Measurements from ENCODE around the gene TAS2R14. TPM values are rescaled to one million over a fixed set of nuclear protein-coding genes. Genes with fewer than 3 reads are reported as not detected.

The TAS2R14 gene
- total RNA-seq, 2 experiments from 2014 or later: 0.91 to 1.1 TPM

- H3K27ac ChIP-seq (ENCODE audit: low read depth in 1 of 2, low read length in 2 of 2): no peak overlapping the region
- Mint-ChIP-seq H3K36me3 (ENCODE audit: low read depth) (peaks cover 64% of the 10 kb centered on the region), H3K27ac (no peak overlapping the region), H3K27me3 (no peaks in the 10 kb centered on the region), H3K9me3 (peaks cover 16% of the 10 kb centered on the region), H3K4me1 (ENCODE audit: low read depth) (no peaks in the 10 kb centered on the region), H3K4me3 (no peak overlapping the region)
- ATAC-seq (ENCODE audit: poor library complexity) (no peak), DNase-seq (no peak)
- H3K27me3 ChIP-seq (ENCODE audit: control insufficient read depth in 1 of 2, insufficient read depth in 2 of 2, low read length in 2 of 2): no peaks in the 10 kb centered on the region
- no peaks in the 10 kb centered on the region for H3K36me3 ChIP-seq (ENCODE audit: insufficient read depth, low read length)
- H3K4me1 ChIP-seq (ENCODE audit: insufficient read depth, low read length): no peaks in the 10 kb centered on the region
- peaks cover 4 to 26% of the 10 kb centered on the region in 2 experiments for H3K9me3 ChIP-seq (ENCODE audit: control insufficient read depth in 1 of 2, insufficient read depth in 1 of 2, low read length in 2 of 2)
- intact Hi-C loops (cut with DNase I, micrococcal nuclease): no loop called here
- ChIA-PET CTCF (no interaction called here), POLR2A (interaction anchor here (0.6 kb wide), 1 partner anchor 893 kb away, joined by 3 read pairs; no protein-coding TSS in a partner anchor)
- no peak for TF ChIP-seq CTCF (IDR thresholded peaks at IDR 0.05)
- H3K4me3 ChIP-seq (ENCODE audit: low read length): no peak overlapping the region
Observed at GRCh38 chr12:10901427-10901826, 37.6 kb downstream of the TAS2R14 start.

- Histone ChIP-seq H3K4me1 (ENCODE audit: insufficient read depth, low read length) (no peaks in the 10 kb centered on the region), H3K27ac (ENCODE audit: low read depth in 1 of 2, low read length in 2 of 2) (no peak overlapping the region), H3K4me3 (ENCODE audit: low read length) (no peak overlapping the region), H3K9me3 (ENCODE audit: control insufficient read depth in 1 of 2, insufficient read depth in 1 of 2, low read length in 2 of 2) (peaks cover 4 to 26% of the 10 kb centered on the region in 2 experiments), H3K27me3 (ENCODE audit: control insufficient read depth in 1 of 2, insufficient read depth in 2 of 2, low read length in 2 of 2) (no peaks in the 10 kb centered on the region), H3K36me3 (ENCODE audit: insufficient read depth, low read length) (no peaks in the 10 kb centered on the region)
- intact Hi-C loops (cut with DNase I, micrococcal nuclease): no loop called here
- Mint-ChIP-seq H3K27me3 (no peaks in the 10 kb centered on the region), H3K9me3 (peaks cover 16% of the 10 kb centered on the region), H3K4me3 (no peak overlapping the region), H3K36me3 (ENCODE audit: low read depth) (peaks cover 59% of the 10 kb centered on the region), H3K27ac (no peak overlapping the region), H3K4me1 (ENCODE audit: low read depth) (no peaks in the 10 kb centered on the region)
- no peak for DNase-seq
- ATAC-seq (ENCODE audit: poor library complexity): no peak
- POLR2A ChIA-PET: no interaction called here
- no peak for TF ChIP-seq CTCF (IDR thresholded peaks at IDR 0.05)
- CTCF ChIA-PET: no interaction called here
Observed at GRCh38 chr12:10900972-10901371, 38.1 kb downstream of the TAS2R14 start.

GRCh38 chr12:10900530-10900929, 38.5 kb downstream of the TAS2R14 start:
- ATAC-seq (ENCODE audit: poor library complexity): no peak
- no peaks in the 10 kb centered on the region for H3K36me3 ChIP-seq (ENCODE audit: insufficient read depth, low read length)
- no peaks in the 10 kb centered on the region for H3K4me1 Mint-ChIP-seq (ENCODE audit: low read depth)

More at GRCh38 chr12:10900530-10900929, 38.5 kb downstream of the TAS2R14 start:
- Histone ChIP-seq H3K27ac (ENCODE audit: low read depth in 1 of 2, low read length in 2 of 2) (no peak overlapping the region), H3K9me3 (ENCODE audit: control insufficient read depth in 1 of 2, insufficient read depth in 1 of 2, low read length in 2 of 2) (peaks cover 4 to 26% of the 10 kb centered on the region in 2 experiments), H3K4me3 (ENCODE audit: low read length) (no peak overlapping the region), H3K27me3 (ENCODE audit: control insufficient read depth in 1 of 2, insufficient read depth in 2 of 2, low read length in 2 of 2) (no peaks in the 10 kb centered on the region), H3K4me1 (ENCODE audit: insufficient read depth, low read length) (no peaks in the 10 kb centered on the region)
- ChIA-PET POLR2A (no interaction called here), CTCF (no interaction called here)
- no peaks in the 10 kb centered on the region for H3K27me3 Mint-ChIP-seq
- H3K36me3 Mint-ChIP-seq (ENCODE audit: low read depth): peaks cover 55% of the 10 kb centered on the region
- peaks cover 16% of the 10 kb centered on the region for H3K9me3 Mint-ChIP-seq
- H3K27ac Mint-ChIP-seq: no peak overlapping the region
- TF ChIP-seq CTCF (IDR thresholded peaks at IDR 0.05): no peak
- DNase-seq: no peak
- H3K4me3 Mint-ChIP-seq: no peak overlapping the region
- intact Hi-C loops (cut with DNase I, micrococcal nuclease): no loop called here
